Ovary (tissue), 9 donors: Measurements from ENCODE around the gene PLK5. TPM values are rescaled to one million over a fixed set of nuclear protein-coding genes. Genes with fewer than 3 reads are reported as not detected.
A peak's percentile ranks its signal among the peaks of the same experiment; 100 is the strongest.

Experiments
- DNase-seq, 5 donors: peaks; one replicate each; pipeline ENCODE4 v3.0.0-alpha.2; 2019 to 2020
- H3K27ac ChIP-seq, 2 donors: fragments of 200-600 bp; one replicate each; pipeline versions ENCODE4 v1.5.1 to v1.8.0; 2019 to 2022
- H3K27me3 ChIP-seq: fragments of 200-600 bp; one replicate; pipeline ENCODE4 v1.8.0; 2022
- H3K36me3 ChIP-seq: fragments of 200-600 bp; sonication (generic); one replicate; pipeline ENCODE4 v1.5.1; 2019
- H3K4me1 ChIP-seq: one replicate; pipeline ENCODE4 v1.8.1; 2013; ENCODE audit warnings: mild to moderate bottlenecking, moderate library complexity; ENCODE audit not compliant: insufficient read depth
- H3K4me3 ChIP-seq: fragments of 200-600 bp; sonication (generic); one replicate; pipeline ENCODE4 v1.5.1; 2017
- H3K9me3 ChIP-seq, 2 donors: fragments of 200-600 bp in 1 of 2; sonication (generic) in 1 of 2; one replicate each; pipeline versions ENCODE4 v1.5.1 to v1.8.1; 2013 to 2019; ENCODE audit warnings: mild to moderate bottlenecking in 1 of 2, moderate library complexity in 1 of 2
- EP300 ChIP-seq: sonication (generic); formaldehyde crosslinking; IDR thresholded peaks from one replicate; pipeline ENCODE4 v1.6.1; 2017; ENCODE audit warnings: antibody characterized with exemption
- POLR2A ChIP-seq: fragments of 450-650 bp; IDR thresholded peaks from one replicate; pipeline ENCODE4 v1.6.1; 2017; ENCODE audit warnings: antibody characterized with exemption, mild to moderate bottlenecking, moderate library complexity
- WGBS, 3 donors: extraction: QIAGEN DNeasy Blood & Tissue Kit in 1 of 3; methylation state at CpG; one replicate each; pipeline versions ENCODE4 v1.1.5 to v1.1.7; 2013 to 2017; 5-methylcytosine and 5-hydroxymethylcytosine counted together
- intact Hi-C, 4 donors: fragments of 100-400 bp; cut with DNase I; formaldehyde crosslinking; loops; one replicate each; pipeline versions ENCODE4 v1.11.0 to v1.15.1; 2022 to 2023
- polyA plus RNA-seq, 2 donors: library from polyadenylated mRNA; stranded (reverse); fragments of 200-250 nt in 1 of 2; fragments of 350-450 nt in 1 of 2; fragmentation: Illumina TruSeq in 1 of 2; extraction: RNeasy Lipid Tissue Mini Kit (QIAGEN cat#74804) in 1 of 2; gene quantifications; one replicate each; pipeline ENCODE4 v1.2.3, GENCODE V29; 2013 to 2014
- total RNA-seq, 7 donors: library from RNA; depleted of rRNA in 2 of 7; stranded (reverse); fragments of >200 nt in 2 of 7; fragmentation: NEBNext Ultra II Directional in 3 of 7; extraction: Animal tissue kit (Norgen Biotek cat#: 25700) in 3 of 7; gene quantifications; one replicate each; pipeline versions ENCODE4 v1.1.0 to v1.2.4, GENCODE V29; 2016 to 2023
- TF ChIP-seq, protein P1 (sequence below), 3 donors: fragments of 450-650 bp in 2 of 3; fragments of 200-600 bp in 1 of 3; IDR thresholded peaks; one replicate each; pipeline versions ENCODE4 v1.5.1 to v1.8.0; 2016 to 2022; ENCODE audit warnings: antibody characterized with exemption in 3 of 3, mild to moderate bottlenecking in 1 of 3
- donor health status: DM: no; HTN: no; CAD: no; lungs with moderate emphysema.
- donor health status: DM: no; HTN: no; CAD: no.
- donor health status: Bipolar disorder and iron deficiency.
- donor health status: DM: yes; HTN: yes; CAD: no.
- donor health status: DM: no; HTN: no; CAD: no.
- donor health status: DM: yes; HTN: yes; CAD: no.

The PLK5 gene
- total and polyA plus RNA-seq, 9 donors = 0.11 to 1.1 (median 0.65) TPM; not detected in 5

DNA sequence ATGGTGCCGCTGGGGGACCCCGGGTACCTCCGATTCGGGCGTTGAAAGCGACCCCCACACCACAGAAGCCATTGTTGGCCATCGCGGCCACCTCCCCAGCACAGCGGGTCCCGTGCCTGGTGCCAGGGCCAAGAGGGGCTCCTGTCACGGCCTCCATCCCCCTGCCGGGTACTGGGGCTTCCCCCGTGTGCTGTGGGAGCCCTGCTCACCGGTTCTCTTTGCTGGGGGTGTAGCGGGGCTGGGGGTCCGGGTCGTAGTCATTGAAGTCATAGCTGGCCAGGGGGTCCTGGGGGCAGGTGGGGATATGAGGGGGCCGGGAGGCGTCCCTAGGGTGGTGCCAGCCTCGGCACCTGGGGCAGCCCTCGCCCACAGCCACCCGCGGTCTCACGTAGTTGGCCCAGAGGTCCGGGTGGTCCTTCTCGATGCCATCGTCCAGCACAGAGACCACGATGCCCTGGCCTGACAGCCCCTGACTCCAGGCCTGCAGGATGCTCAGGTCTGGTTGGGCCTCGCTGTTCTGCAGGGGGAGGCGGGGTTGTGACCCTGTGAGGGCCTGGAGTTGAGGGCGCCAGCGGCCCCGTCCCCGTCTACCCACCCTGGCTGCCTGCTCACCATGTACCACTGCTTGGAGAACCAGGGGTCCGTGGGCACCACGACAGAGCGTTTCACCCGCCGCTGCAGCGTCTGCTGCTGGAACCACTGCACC is 36.1 kb upstream of the PLK5 start:
- H3K27me3 ChIP-seq = no peaks in the 10 kb centered on the region
- DNase-seq = peak in 3 of 5 donors; percentile 24 to 45 (median 35)
- WGBS, 3 donors = 90 to 91% (median 90%) methylated on average over 35 to 40 of the region's 40 CpGs
- H3K4me1 ChIP-seq = peaks cover 14% of the 10 kb centered on the region
- no peaks in the 10 kb centered on the region for H3K9me3 ChIP-seq
- H3K4me3 ChIP-seq = no peak overlapping the region
- intact Hi-C loops = no loop called here
- TF ChIP-seq, protein P1, sequence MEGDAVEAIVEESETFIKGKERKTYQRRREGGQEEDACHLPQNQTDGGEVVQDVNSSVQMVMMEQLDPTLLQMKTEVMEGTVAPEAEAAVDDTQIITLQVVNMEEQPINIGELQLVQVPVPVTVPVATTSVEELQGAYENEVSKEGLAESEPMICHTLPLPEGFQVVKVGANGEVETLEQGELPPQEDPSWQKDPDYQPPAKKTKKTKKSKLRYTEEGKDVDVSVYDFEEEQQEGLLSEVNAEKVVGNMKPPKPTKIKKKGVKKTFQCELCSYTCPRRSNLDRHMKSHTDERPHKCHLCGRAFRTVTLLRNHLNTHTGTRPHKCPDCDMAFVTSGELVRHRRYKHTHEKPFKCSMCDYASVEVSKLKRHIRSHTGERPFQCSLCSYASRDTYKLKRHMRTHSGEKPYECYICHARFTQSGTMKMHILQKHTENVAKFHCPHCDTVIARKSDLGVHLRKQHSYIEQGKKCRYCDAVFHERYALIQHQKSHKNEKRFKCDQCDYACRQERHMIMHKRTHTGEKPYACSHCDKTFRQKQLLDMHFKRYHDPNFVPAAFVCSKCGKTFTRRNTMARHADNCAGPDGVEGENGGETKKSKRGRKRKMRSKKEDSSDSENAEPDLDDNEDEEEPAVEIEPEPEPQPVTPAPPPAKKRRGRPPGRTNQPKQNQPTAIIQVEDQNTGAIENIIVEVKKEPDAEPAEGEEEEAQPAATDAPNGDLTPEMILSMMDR (IDR thresholded peaks at IDR 0.05) = no peak
- TF ChIP-seq EP300 = no peak
- H3K27ac ChIP-seq = no peak overlapping the region
- no peaks in the 10 kb centered on the region for H3K36me3 ChIP-seq

DNA sequence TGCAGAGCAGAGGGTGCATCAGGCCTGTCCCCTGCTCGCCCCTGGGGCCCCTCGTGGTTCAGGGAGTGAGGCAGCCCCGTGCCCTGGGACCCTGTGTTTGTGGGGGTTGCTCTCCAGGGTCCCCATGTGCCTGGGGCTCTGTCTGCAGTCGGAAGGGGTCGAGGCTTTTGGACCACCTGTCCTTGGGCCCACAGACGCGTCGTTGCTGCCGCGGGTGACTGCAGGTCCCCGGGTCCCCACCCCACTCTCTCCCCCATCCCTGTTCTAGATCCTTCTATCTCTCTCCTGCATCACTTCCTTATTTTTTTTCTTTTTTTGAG is 35.6 kb upstream of the PLK5 start:
- peaks cover 19% of the 10 kb centered on the region for H3K4me1 ChIP-seq
- no peaks in the 10 kb centered on the region for H3K9me3 ChIP-seq
- DNase-seq = peak in 3 of 5 donors; percentile 15 to 42 (median 29)
- intact Hi-C loops = no loop called here
- H3K36me3 ChIP-seq = no peaks in the 10 kb centered on the region
- no peak for TF ChIP-seq POLR2A
- no peak for TF ChIP-seq EP300
- TF ChIP-seq, protein P1 (IDR thresholded peaks at IDR 0.05) = no peak
- no peaks in the 10 kb centered on the region for H3K27me3 ChIP-seq
- WGBS, 3 donors = 89 to 93% (median 89%) methylated on average over 11 of the region's 11 CpGs
- no peak overlapping the region for H3K4me3 ChIP-seq
- H3K27ac ChIP-seq = no peak overlapping the region

DNA sequence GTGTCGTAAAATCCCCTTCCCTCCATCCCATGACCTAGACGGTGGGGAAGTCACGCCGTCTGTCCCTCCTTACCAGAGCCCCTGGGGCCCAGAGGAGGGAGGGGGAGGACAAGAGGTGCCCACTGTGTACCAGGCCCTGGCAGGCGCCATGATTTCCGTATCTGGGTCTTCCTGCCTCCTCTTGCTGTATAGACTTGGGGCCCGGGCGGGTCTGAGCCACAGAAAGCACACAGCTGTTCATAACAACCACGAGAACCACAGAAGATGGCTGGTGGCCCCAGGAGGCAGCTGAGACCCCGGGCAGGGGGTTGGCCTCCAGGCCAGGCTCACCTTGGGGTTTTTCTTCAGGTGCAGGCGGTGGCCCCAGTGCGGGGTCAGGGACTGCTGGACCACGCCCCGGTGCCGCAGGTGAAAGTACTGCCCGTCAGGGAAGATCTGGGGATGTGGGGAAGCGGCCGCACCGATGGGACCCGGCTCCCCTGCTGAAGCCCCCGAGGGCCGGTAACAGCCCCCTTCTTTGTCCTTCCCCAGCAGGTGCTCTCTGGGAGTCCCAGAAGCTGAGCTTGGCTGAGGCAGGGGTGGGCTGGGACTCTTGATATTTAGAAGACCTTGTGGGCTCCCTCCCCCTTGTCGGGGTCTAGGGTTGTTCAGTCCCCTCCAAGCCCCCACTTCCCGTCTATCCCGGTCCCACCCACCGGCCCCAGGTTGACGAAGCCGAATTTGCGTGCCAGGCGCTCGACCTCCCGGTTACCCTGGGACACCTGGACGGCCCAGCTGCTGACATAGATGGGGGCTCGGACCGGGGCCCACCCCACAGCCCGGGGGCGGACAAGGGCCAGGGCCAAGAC is 34.2 kb upstream of the PLK5 start:
- H3K27me3 ChIP-seq = no peaks in the 10 kb centered on the region
- intact Hi-C loops = no loop called here
- TF ChIP-seq EP300 (no peak), POLR2A (no peak)
- TF ChIP-seq, protein P1 (IDR thresholded peaks at IDR 0.05) = no peak
- H3K27ac ChIP-seq = peak overlapping the region; percentile 44 to 63
- no peaks in the 10 kb centered on the region for H3K36me3 ChIP-seq
- peak overlapping the region; percentile 60 for H3K4me3 ChIP-seq
- WGBS, 3 donors = 21 to 26% (median 25%) methylated on average over 35 to 37 of the region's 37 CpGs
- DNase-seq = peak in 1 of 5 donors; percentile 47
- peaks cover 21% of the 10 kb centered on the region for H3K4me1 ChIP-seq
- H3K9me3 ChIP-seq = no peaks in the 10 kb centered on the region

DNA sequence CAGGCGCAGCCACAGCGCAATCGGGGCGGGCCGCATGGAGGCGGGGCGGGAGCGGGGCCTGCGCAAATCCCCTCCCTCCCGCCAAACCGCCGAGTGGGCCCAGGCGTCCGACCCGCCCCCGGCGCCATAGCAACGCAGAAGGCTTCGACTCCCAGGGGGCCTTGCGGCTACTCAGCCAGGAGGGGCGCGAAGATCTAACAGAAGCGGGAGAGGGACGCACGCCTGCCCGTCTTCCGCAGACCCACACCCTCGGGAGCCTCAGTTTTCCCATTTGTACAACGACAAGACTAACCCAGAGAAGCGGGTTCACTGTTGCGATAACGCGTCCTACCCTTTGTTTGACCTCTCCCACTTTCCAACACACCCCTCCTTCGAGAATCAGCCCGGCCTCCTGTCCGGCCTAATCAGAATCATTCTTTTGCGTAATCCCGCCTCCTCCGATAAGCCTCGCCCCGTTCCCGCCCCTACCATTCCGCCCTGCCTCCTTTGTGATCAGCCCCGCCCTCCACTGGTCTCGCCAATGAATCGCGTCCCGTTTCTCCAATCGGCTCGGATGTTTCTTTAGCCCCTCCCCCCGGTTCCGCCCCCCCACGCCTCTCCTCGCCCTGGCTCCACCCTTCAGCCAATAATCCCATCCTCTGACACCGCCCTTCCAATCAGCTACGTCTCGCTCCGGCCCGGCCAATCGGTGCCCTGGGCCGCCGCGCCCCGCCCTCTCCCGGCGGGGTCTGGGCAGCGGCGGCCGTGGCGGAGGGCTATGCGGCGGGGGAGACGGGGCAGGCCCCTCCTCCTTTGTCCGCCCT is 33.4 kb upstream of the PLK5 start, which contains the start of gene PCSK4:
TSS of gene PCSK4 (minus strand) at position 40 of the 803 bp plus-strand sequence. CDS start at position 36, 4 bp downstream.
- Histone ChIP-seq H3K9me3 (no peaks in the 10 kb centered on the region), H3K4me1 (peaks cover 21% of the 10 kb centered on the region), H3K27me3 (no peaks in the 10 kb centered on the region), H3K4me3 (peak within 1 kb of the TSS; percentile 60), H3K36me3 (no peaks in the 10 kb centered on the region), H3K27ac (peak within 1 kb of the TSS; percentile 44 to 63)
- TF ChIP-seq, protein P1 (IDR thresholded peaks at IDR 0.05) = peak in 1 of 3 donors; percentile 10
- TF ChIP-seq EP300 (no peak), POLR2A (no peak)
- intact Hi-C loops = no loop called here
- WGBS, 3 donors = 0 to 1% (median 1%) methylated on average over 66 to 74 of the region's 74 CpGs
- DNase-seq = peak; percentile 99 to 100 (median 99)
